Muscle layer of colon (tissue), 2 donors: ENCODE results near the gene HIVEP1.

Experiments used
- H3K27ac ChIP-seq: one replicate; pipeline ENCODE4 v1.7.0; 2013; ENCODE audit warnings: low read depth, mild to moderate bottlenecking, low read length, moderate library complexity
- H3K27me3 ChIP-seq, 2 donors: one replicate each; pipeline ENCODE4 v1.7.0; 2013; ENCODE audit warnings: low read length in 2 of 2, mild to moderate bottlenecking in 2 of 2; ENCODE audit not compliant: insufficient read depth in 2 of 2, control insufficient read depth in 1 of 2
- H3K36me3 ChIP-seq: one replicate; pipeline ENCODE4 v1.7.0; 2013; ENCODE audit warnings: mild to moderate bottlenecking, low read length; ENCODE audit not compliant: insufficient read depth
- H3K4me1 ChIP-seq: one replicate; pipeline ENCODE4 v1.7.0; 2013; ENCODE audit warnings: mild to moderate bottlenecking, low read length; ENCODE audit not compliant: insufficient read depth
- H3K4me3 ChIP-seq, 2 donors: one replicate each; pipeline ENCODE4 v1.7.0; 2013; ENCODE audit warnings: low read length in 2 of 2, low read depth in 1 of 2, mild to moderate bottlenecking in 1 of 2, moderate library complexity in 1 of 2
- H3K9ac ChIP-seq: one replicate; pipeline ENCODE4 v1.7.0; 2013; ENCODE audit warnings: low read length
- H3K9me3 ChIP-seq: one replicate; pipeline ENCODE4 v1.7.0; 2013; ENCODE audit warnings: mild to moderate bottlenecking, low read length
- donor health status: abdominal sarcoma.
- donor health status: Adenocarcinoma of cecum.

Gene HIVEP1

GRCh38 chr6:12060780-12061609 lies 48.9 kb downstream of the HIVEP1 start:
- no peak overlapping the region for H3K4me3 ChIP-seq
- peaks cover 13% of the 10 kb centered on the region for H3K4me1 ChIP-seq
- H3K9me3 ChIP-seq: no peaks in the 10 kb centered on the region
- no peaks in the 10 kb centered on the region for H3K36me3 ChIP-seq
- no peaks in the 10 kb centered on the region for H3K27me3 ChIP-seq
- no peak overlapping the region for H3K27ac ChIP-seq
- H3K9ac ChIP-seq: no peak overlapping the region

GRCh38 chr6:12062605-12063004 lies 50.5 kb downstream of the HIVEP1 start:
- no peaks in the 10 kb centered on the region for H3K36me3 ChIP-seq
- no peak overlapping the region for H3K9ac ChIP-seq
- no peak overlapping the region for H3K27ac ChIP-seq
- H3K27me3 ChIP-seq: no peaks in the 10 kb centered on the region
- H3K4me1 ChIP-seq: peaks cover 13% of the 10 kb centered on the region
- no peak overlapping the region for H3K4me3 ChIP-seq
- no peaks in the 10 kb centered on the region for H3K9me3 ChIP-seq

DNA sequence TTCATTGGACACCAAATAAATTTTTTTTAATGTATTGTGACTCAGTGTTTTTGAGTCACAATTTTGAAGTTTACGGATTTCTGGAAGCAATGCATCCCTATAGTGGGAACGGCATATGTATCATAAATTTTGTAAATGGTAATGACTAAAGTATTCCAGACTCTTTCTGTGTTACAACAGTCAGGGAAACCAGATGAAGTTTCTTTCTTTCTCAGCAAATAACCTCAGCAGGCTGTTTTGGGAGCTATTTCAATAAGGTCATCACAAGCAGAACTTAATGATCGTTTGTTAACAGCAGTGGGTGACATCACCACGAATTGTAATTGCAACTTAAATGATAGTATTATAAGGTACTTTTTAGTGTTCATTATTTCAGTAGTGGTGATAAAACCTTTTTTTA lies 52.0 kb downstream of the HIVEP1 start:
- H3K9me3 ChIP-seq: no peaks in the 10 kb centered on the region
- H3K9ac ChIP-seq: no peak overlapping the region
- no peaks in the 10 kb centered on the region for H3K27me3 ChIP-seq
- no peak overlapping the region for H3K27ac ChIP-seq
- no peak overlapping the region for H3K4me3 ChIP-seq
- H3K4me1 ChIP-seq: peaks cover 11% of the 10 kb centered on the region
- no peaks in the 10 kb centered on the region for H3K36me3 ChIP-seq

DNA sequence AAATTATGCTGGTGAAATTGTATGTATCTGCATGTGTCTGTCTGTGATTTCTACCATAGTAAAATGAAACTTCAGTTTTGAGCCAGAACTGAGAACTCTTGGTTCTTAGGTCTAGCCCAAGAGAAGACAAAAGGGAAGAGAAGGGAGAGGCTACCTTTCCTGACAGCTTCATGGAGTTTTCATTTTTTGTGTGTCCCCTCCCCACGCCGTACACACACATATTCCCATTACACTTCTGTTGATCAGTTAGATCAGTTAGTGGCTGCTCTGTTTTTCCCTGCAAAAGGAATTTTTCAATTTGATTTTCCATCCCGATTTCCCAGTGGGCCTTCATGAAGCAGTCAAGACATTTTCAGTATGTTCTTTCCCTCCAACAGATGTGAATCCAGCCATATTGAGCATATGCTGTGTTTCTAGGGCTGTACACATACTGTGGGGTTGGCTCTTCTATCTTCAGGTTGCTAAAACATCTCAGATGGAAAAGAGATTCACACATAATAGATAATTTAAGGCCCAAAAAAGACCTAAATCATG lies 52.5 kb downstream of the HIVEP1 start:
- H3K4me3 ChIP-seq: no peak overlapping the region
- no peaks in the 10 kb centered on the region for H3K27me3 ChIP-seq
- H3K9me3 ChIP-seq: no peaks in the 10 kb centered on the region
- H3K9ac ChIP-seq: no peak overlapping the region
- H3K4me1 ChIP-seq: peaks cover 11% of the 10 kb centered on the region
- H3K36me3 ChIP-seq: no peaks in the 10 kb centered on the region
- H3K27ac ChIP-seq: no peak overlapping the region

DNA sequence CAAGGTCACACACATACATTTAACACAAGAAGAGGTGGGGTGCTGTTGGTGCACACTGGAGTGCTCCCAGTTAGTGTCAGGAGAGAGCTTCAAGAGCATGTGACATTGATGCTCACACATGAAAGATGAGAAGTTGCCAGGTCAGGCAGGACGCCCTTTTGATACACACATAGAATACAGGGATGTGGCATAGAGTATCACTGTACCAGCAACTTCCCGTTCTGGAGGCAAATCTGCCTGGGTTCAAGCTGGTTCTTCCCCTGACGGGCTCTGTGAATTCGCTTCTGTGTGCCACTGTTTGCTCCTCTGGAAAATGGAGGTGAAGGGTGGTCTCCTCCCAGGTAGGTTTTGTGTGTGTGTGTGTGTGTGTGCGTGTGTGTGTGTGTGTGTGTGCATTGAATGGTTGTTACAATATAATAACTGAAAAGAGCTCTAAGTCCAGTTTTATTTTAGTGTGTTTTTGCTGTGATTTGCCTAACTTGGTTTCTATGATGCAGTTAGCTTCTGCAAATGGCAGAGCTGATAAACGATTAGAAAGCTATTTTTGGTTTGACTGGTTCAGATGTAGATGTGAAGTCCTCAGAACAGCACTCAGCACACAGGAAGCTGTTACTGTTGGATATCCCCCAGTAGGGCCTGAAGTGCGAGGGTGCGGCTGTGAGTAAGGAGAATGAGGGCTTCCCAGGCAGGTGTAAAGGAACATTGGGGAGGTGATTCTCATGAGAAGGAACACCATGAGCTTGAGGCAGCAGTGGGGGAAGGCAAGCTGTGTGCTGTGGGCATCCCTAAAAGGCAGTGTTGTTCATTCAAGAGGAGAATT lies 53.4 kb downstream of the HIVEP1 start:
- Histone ChIP-seq H3K9ac (no peak overlapping the region), H3K4me1 (peaks cover 11% of the 10 kb centered on the region), H3K36me3 (no peaks in the 10 kb centered on the region), H3K27me3 (no peaks in the 10 kb centered on the region), H3K9me3 (no peaks in the 10 kb centered on the region), H3K27ac (no peak overlapping the region), H3K4me3 (no peak overlapping the region)

DNA sequence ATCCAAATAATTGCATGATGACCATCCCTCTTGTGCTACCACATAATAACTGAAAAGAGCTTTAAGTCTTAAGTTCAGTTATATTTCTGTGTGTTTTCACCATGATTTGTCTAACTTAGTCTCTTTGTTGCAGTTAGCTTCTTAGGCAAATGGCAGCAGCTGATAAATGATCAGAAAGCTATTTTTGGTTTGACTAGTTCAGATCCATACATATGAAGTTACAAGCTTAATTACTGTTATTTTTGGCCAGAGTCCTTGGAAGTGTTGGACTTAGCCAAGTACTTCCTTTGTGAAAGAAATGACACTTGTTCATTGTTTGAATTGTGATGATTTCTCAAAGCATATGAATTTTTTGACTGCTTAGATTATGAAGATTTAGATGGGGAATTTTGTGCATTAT lies 54.2 kb downstream of the HIVEP1 start:
- Histone ChIP-seq H3K9me3 (no peaks in the 10 kb centered on the region), H3K9ac (no peak overlapping the region), H3K4me3 (no peak overlapping the region), H3K36me3 (no peaks in the 10 kb centered on the region), H3K27ac (no peak overlapping the region), H3K4me1 (peaks cover 11% of the 10 kb centered on the region), H3K27me3 (no peaks in the 10 kb centered on the region)

- no peak overlapping the region for H3K27ac ChIP-seq
- no peaks in the 10 kb centered on the region for H3K36me3 ChIP-seq
- H3K27me3 ChIP-seq: no peaks in the 10 kb centered on the region
- H3K9me3 ChIP-seq: no peaks in the 10 kb centered on the region
- no peak overlapping the region for H3K4me3 ChIP-seq
- peaks cover 6% of the 10 kb centered on the region for H3K4me1 ChIP-seq
- no peak overlapping the region for H3K9ac ChIP-seq
These were observed 56.9 kb downstream of the HIVEP1 start for GRCh38 chr6:12068899-12069557.

DNA sequence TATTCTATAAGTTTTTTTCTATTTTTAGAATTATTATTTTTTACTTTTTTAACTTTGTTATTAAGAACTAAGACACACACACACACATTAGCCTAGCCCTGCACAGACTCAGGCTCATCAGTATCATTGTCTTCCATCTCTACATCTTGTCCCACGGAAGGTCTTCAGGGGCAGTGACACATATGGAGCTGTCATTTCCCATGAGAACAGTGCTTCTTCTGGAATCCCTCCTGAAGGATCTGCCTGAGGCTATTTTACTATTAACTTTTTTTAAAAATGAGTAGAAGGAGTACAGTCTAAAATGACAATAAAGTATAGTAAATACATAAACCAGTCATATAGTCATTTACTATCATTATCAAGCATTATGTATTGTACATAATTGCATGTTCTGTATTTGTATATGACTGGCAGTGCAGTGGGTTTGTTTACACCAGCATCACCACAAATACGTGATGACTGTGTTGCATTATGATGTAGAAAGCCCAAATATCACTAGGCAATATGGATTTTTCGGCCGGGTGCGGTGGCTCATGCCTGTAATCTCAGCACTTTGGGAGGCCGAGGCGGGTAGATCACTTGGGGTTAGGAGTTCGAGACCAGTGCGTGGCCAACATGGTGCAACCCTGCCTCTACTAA lies 57.9 kb downstream of the HIVEP1 start:
- Histone ChIP-seq H3K27me3 (no peaks in the 10 kb centered on the region), H3K9ac (no peak overlapping the region), H3K9me3 (no peaks in the 10 kb centered on the region), H3K4me1 (peaks cover 4% of the 10 kb centered on the region), H3K36me3 (no peaks in the 10 kb centered on the region), H3K4me3 (no peak overlapping the region), H3K27ac (no peak overlapping the region)

DNA sequence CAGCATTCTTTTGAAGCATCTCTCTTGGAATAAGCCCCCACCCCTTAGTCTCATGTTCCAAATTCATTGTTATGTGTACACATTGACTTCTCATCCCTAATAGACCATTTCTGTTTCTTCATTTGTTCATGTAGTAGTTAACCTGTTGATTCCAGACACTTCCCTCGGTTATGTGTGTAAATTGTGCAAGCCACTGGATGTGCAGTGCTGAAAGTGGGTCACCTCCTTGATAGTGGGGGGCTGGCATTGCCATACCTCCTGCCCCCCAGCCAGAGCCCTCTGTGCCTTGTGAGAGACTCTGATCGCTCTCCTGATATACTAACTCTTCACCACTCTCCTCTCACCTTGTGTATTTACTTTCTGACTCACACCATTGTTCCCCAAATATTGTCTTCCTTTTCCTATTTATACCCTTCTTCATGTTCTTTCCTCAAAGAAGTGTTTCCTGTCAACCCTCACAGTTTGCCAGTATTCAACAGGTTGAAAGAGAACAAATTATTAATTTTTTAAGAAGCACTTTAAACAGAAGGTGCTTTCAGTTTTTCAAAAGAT lies 59.0 kb downstream of the HIVEP1 start:
- no peaks in the 10 kb centered on the region for H3K36me3 ChIP-seq
- no peak overlapping the region for H3K4me3 ChIP-seq
- H3K27ac ChIP-seq: no peak overlapping the region
- no peaks in the 10 kb centered on the region for H3K27me3 ChIP-seq
- H3K9ac ChIP-seq: no peak overlapping the region
- peaks cover 4% of the 10 kb centered on the region for H3K4me1 ChIP-seq
- H3K9me3 ChIP-seq: no peaks in the 10 kb centered on the region

- H3K9ac ChIP-seq: no peak overlapping the region
These were observed 63.0 kb downstream of the HIVEP1 start for GRCh38 chr6:12075067-12075563.

More at GRCh38 chr6:12075067-12075563, 63.0 kb downstream of the HIVEP1 start:
- no peaks in the 10 kb centered on the region for H3K36me3 ChIP-seq
- no peak overlapping the region for H3K4me3 ChIP-seq
- H3K9me3 ChIP-seq: no peaks in the 10 kb centered on the region
- H3K4me1 ChIP-seq: no peaks in the 10 kb centered on the region
- no peak overlapping the region for H3K27ac ChIP-seq
- no peaks in the 10 kb centered on the region for H3K27me3 ChIP-seq
